HL-60 (cell line): ENCODE measurements around the gene CUL1.

Source experiments
- POLR2AphosphoS5 ChIP-seq: IDR thresholded peaks from 2 replicates; pipeline ENCODE4 v1.6.1; 2012; ENCODE audit warnings: low read depth
- SPI1 ChIP-seq: IDR thresholded peaks from 2 replicates; pipeline ENCODE4 v1.6.1; 2012; ENCODE audit warnings: low read depth, mild to moderate bottlenecking, borderline replicate concordance
- TF ChIP-seq, protein P1 (sequence below): IDR thresholded peaks from one replicate; pipeline ENCODE4 v1.5.1; 2011; ENCODE audit warnings: low read length, control low read depth, inconsistent platforms; ENCODE audit not compliant: insufficient read depth
- TF ChIP-seq, protein P2 (sequence below): IDR thresholded peaks from 2 replicates; pipeline ENCODE4 v1.6.1; 2012; ENCODE audit warnings: low read depth; ENCODE audit not compliant: insufficient replicate concordance

DNA sequence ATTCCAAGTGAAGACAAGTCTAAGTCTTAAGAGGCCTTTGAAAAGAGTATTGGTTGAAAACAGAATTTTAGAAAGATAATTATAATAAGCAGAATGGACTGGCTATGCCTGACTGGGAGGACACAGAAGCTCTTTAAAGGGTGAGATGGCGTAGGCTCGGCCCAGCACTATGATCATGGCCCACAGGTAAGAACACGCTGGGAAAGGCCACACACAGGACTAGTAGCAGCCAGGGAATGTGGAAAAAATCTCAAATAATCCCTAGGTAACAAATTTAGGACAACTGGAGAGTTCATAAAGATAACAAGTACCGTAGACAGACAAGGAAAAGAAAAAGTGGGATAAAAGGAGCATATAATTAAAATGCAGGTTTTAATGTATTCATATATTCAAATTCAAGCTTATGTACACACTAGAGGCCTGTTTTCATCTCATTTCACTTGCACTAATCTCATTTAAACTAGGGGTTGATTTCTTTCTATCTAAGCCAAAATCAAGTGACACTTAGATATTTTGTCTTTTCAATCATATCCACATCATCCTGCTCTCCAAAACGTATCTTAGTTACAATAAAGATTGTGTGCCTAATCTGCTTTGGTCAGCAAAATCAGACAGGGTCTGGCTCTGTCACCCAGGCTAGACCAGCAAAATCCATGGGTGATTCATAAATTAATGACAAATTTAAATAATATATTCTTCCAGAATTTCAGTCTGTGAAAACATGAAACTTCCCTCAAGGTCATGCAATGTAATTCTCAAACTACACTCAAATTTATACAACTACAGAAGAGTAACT, 132.4 kb downstream of the CUL1 start:
- TF ChIP-seq POLR2AphosphoS5: no peak
- TF ChIP-seq, protein P1, sequence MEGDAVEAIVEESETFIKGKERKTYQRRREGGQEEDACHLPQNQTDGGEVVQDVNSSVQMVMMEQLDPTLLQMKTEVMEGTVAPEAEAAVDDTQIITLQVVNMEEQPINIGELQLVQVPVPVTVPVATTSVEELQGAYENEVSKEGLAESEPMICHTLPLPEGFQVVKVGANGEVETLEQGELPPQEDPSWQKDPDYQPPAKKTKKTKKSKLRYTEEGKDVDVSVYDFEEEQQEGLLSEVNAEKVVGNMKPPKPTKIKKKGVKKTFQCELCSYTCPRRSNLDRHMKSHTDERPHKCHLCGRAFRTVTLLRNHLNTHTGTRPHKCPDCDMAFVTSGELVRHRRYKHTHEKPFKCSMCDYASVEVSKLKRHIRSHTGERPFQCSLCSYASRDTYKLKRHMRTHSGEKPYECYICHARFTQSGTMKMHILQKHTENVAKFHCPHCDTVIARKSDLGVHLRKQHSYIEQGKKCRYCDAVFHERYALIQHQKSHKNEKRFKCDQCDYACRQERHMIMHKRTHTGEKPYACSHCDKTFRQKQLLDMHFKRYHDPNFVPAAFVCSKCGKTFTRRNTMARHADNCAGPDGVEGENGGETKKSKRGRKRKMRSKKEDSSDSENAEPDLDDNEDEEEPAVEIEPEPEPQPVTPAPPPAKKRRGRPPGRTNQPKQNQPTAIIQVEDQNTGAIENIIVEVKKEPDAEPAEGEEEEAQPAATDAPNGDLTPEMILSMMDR: no peak
- TF ChIP-seq SPI1: no peak
- TF ChIP-seq, protein P2, sequence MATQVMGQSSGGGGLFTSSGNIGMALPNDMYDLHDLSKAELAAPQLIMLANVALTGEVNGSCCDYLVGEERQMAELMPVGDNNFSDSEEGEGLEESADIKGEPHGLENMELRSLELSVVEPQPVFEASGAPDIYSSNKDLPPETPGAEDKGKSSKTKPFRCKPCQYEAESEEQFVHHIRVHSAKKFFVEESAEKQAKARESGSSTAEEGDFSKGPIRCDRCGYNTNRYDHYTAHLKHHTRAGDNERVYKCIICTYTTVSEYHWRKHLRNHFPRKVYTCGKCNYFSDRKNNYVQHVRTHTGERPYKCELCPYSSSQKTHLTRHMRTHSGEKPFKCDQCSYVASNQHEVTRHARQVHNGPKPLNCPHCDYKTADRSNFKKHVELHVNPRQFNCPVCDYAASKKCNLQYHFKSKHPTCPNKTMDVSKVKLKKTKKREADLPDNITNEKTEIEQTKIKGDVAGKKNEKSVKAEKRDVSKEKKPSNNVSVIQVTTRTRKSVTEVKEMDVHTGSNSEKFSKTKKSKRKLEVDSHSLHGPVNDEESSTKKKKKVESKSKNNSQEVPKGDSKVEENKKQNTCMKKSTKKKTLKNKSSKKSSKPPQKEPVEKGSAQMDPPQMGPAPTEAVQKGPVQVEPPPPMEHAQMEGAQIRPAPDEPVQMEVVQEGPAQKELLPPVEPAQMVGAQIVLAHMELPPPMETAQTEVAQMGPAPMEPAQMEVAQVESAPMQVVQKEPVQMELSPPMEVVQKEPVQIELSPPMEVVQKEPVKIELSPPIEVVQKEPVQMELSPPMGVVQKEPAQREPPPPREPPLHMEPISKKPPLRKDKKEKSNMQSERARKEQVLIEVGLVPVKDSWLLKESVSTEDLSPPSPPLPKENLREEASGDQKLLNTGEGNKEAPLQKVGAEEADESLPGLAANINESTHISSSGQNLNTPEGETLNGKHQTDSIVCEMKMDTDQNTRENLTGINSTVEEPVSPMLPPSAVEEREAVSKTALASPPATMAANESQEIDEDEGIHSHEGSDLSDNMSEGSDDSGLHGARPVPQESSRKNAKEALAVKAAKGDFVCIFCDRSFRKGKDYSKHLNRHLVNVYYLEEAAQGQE: no peak
